GM21526 (cell line): ENCODE results near the gene KRT8.
"Not testable (repeated sequence)": the region's sequence is repeated elsewhere in the genome, so short reads cannot be mapped to it uniquely, and the experiment has no call there.

Experiments used
- ATAC-seq: cut with Tn5 transposase; IDR thresholded peaks from one replicate; pipeline ENCODE4 v1.9.1; 2021; ENCODE audit warnings: moderate library complexity; ENCODE audit not compliant: unreplicated experiment, low FRiP score

KRT8 gene

GRCh38 chr12:52904509-52905300, at the start of gene KRT8:
TSS of gene KRT8 (minus strand) at chr12:52905076. CDS start at chr12:52904981, 95 bp downstream.
- ATAC-seq: not testable (repeated sequence)

DNA sequence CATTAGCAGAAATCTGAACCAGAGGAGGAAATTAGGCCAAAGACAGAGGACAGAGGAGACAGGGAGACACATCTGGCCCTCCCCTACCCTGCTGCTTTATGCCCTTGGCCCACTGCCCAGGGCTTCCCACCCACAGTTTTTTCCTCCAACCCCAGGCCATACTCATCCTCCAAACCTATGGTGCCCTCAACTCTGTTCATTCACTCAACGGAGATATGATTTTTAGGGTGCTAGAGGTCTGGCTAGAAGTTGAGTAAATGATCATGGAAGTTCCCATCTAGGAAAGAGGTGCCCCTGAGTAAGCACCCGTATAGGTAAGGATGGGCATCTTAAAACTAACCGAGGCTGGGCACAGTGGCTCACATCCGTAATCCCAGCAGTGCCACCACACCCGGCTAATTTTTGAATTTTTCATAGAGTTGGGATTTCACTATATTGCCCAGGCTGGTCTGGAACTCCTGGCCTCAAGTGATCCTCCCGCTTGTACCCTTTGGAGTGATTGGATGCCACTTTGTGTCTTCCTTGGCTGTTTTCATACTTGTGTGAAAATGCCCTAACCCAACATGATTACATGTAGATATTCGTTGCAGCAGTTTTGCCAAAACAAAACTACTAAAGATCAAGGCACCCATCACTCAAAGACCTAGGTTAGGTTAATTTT, 48.4 kb upstream of the KRT8 start:
- ATAC-seq: no peak

- ATAC-seq: no peak
Observed at GRCh38 chr12:52952076-52952801, 47.4 kb upstream of the KRT8 start.

GRCh38 chr12:52951640-52952039, 46.8 kb upstream of the KRT8 start:
- no peak for ATAC-seq

GRCh38 chr12:52951126-52951525, 46.2 kb upstream of the KRT8 start:
- ATAC-seq: no peak

DNA sequence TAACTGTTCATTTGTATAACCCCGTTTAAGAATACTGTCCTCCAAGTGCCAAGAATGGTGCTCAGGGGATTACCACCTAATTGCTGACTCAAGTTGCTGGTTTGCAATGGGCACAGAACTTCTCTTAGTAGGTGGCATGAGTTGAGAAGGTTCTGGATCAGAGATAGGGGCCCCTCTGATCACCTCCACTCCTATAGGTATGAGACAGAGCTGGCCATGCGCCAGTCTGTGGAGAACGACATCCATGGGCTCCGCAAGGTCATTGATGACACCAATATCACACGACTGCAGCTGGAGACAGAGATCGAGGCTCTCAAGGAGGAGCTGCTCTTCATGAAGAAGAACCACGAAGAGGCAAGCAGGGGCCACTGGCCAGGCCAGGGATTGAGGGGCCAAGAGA, 45.7 kb upstream of the KRT8 start:
- ATAC-seq: no peak

DNA sequence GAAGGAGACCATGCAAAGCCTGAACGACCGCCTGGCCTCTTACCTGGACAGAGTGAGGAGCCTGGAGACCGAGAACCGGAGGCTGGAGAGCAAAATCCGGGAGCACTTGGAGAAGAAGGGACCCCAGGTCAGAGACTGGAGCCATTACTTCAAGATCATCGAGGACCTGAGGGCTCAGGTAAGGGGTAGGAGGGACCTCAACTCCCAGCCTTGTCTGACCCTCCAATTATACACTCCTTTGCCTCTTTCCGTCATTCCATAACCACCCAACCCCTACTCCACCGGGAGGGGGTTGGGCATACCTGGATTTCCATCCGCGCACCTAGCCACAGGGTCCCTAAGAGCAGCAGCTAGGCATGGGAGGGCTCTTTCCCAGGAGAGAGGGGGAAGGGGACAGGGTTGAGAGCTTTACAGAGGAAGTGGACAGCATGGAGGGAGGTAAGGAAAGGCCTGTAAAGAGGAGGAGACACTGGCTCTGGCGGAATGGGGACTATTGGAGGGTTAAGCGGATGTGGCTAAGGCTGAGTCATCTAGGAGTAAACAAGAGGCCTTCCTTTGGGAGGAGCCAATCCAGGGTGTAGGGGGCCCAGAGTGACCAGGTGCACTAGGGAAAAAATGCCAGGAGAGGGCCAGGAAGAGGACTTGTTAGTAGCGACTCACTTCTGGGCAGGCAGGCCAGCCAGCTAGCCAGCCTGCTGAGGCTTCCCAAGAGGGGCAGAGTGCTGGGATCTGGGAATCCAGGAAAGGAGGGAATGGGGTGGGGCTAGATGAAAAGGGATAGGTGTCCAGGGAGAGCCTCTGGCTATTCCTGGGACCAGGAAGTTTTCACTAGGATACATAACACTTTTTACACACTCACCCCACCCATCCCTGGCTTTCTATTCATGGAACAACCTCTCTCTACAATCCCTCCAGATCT, 44.8 kb upstream of the KRT8 start:
- no peak for ATAC-seq

- ATAC-seq: no peak
Observed at GRCh38 chr12:52947738-52948423, 43.0 kb upstream of the KRT8 start.

- ATAC-seq: no peak
Observed at GRCh38 chr12:52946797-52947547, 42.1 kb upstream of the KRT8 start.

GRCh38 chr12:52946334-52946733, 41.5 kb upstream of the KRT8 start:
- ATAC-seq: no peak

GRCh38 chr12:52945389-52946232, 40.7 kb upstream of the KRT8 start:
- no peak for ATAC-seq

DNA sequence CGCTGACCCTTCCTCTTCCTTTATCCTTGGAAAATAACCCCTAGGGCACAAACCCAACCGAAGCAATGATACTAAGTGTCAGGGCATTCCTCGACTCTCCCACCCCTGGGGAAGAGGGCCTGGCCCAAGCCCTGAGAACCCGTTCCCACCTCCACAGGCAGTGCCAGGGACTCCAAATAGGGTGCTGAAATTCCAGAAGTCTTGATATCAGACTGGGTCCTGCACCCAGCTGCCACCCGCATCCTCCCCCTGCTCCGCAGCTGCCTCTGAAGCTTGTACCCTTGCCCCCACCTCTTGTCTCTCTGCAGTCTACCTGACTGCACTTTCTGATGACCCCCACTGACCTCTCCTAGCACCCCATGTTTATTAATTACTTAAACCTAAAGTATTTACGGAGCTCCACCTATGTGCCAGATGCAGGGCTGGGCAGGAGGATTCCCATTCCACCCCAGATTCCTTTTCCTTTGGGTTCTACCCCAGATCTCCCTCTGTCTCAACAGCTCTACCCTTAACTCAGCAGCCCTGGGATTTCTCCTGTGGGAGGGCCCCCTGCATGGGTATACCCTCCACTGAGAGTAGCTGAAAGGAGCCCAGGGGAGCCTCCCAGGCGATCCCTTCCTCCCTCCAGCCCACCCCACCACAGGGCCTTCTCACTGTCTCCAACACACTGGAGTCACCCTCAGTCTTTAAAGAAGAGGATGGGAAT, 40.0 kb upstream of the KRT8 start:
- no peak for ATAC-seq

- ATAC-seq: no peak
Observed at GRCh38 chr12:52942901-52943181, 38.0 kb upstream of the KRT8 start.

GRCh38 chr12:52942066-52942900, 37.4 kb upstream of the KRT8 start:
- no peak for ATAC-seq

DNA sequence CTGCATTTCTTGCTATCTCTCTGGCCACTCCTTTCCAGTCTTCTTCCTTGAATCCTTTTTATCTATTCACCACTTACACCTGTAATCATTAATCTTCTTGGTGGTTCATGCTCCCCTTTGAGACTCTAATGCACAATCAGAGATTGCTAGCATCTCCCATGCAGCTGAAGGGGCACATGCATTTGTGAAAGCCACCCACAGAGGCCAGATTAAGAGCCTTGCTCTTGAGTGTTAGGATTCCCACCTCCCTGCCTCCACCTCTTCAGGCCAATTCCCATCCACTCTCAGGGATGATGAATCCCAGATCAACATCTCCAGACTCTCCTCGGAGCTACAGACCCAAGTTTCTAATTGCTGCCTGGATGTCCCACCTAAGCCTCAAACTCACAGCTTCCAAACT, 24.7 kb upstream of the KRT8 start:
- no peak for ATAC-seq

GRCh38 chr12:52927964-52928363, 23.1 kb upstream of the KRT8 start:
- ATAC-seq: no peak
